HUDEP-2 (cell line): ENCODE data around the gene CSF2RB.

Experiments
- DNase-seq, 76 experiments: peaks; one replicate each; lab custom pipeline; 2025; ENCODE audit not compliant: unreplicated experiment in 76 of 76; lab: John Stamatoyannopoulos, UW

Gene CSF2RB

DNA sequence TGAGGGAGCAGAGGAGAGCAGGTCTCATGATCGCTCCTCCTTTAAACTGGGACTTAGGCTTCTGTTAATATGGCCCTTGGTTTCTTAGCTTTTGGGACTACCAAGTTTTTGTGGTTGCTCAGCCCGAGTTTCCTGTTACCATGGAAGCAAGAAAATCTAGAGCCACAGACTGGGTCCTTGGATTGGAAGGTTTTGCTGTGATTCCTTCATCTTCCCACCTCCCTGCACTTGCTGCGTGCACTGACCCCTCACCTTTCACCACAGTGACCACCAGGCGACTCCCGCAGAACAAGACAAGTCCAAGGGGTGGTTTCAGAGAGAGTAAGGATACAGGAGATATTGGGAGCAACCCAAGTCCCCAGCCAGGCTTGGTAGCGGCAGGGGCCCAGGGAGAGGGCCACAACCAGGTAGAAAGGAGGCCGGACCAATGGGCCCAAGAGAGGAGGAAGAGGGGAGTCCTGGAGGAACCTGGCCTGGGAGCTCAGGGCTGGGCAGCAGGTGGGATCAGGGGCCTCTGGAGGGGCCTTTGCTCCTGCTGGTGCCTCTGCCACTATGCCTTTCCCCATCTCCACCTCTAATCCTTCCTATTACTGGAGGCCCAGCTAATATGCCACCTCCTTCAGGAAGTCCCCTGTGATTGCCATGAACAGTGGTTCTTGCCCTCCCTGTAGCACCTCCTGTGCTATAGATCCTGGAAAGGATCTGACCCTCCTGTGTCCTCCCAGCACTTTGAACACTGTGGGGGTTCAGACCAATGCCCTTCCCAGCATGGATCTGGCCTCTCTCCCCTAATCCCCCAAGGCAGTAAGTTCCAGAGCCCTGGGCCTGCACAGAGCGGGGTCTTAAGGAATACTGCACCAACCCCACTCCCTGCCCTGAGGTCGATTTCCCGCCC is 21.2 kb downstream of the CSF2RB start:
- no peak for DNase-seq

DNA sequence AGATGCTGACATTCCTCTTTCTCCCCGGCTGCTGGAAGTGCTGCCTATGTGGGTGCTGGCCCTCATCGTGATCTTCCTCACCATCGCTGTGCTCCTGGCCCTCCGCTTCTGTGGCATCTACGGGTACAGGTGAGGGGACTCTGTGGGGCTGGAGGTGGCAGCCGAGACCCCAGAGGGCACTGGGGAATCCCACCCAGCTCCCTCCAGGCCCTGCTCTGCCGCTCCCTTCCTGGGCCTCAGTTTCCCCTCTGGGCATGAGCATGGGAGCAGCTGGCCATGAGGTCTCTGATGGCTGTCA is 21.8 kb downstream of the CSF2RB start:
- DNase-seq, result no peak

DNA sequence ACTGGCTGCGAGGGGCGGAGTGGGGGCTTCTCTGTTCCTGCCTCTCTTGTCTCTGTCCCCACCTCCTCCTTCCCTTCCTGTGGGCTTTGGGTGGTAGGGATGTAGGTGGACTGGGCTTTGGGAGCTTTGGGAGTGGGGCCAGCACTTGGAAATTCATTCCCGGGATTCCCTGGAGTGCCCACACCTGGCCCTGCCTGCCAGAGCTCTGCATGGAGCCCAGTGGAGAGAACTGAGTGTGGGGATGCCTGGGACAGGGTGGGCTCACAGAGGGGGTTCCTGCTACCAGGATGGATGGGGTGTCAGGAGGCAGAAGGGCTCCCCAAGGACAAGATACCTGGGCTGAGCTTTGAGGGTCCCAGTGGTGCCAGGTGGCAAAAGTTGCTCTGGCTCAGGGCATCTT is 22.3 kb downstream of the CSF2RB start:
- DNase-seq, result no peak

DNA sequence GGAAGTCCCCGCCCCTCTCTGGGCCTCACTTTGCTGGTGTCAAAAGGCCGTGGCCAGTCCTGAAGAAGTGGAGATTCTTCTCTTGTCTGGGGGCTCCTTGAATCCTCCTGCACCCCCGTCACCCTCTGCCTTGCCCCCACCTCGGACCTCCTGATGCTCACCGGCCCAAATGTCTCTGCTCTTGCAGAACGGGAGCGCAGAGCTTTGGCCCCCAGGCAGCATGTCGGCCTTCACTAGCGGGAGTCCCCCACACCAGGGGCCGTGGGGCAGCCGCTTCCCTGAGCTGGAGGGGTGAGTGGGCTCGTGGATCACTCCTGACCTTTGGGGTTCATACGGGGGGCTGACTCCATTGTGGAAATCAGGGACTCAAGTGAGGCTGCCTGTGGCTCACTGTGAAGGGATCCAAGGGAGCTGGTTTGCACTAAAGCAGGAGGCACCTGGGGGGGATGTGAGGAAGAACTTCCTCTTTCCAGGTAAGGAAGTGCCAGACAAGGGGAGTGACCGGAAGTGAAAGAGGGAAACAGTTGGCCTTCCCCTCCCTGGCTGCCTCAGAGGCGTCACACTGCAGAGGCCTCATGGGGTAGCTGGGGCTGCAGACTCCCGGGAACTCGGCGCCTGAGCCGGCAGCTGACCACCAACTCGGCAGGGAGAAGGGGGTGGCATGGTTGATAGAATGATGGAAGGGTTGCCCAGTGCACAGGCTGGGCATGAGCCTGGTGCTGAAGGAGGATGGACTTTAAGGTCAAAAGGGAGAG is 23.1 kb downstream of the CSF2RB start:
- no peak for DNase-seq

DNA sequence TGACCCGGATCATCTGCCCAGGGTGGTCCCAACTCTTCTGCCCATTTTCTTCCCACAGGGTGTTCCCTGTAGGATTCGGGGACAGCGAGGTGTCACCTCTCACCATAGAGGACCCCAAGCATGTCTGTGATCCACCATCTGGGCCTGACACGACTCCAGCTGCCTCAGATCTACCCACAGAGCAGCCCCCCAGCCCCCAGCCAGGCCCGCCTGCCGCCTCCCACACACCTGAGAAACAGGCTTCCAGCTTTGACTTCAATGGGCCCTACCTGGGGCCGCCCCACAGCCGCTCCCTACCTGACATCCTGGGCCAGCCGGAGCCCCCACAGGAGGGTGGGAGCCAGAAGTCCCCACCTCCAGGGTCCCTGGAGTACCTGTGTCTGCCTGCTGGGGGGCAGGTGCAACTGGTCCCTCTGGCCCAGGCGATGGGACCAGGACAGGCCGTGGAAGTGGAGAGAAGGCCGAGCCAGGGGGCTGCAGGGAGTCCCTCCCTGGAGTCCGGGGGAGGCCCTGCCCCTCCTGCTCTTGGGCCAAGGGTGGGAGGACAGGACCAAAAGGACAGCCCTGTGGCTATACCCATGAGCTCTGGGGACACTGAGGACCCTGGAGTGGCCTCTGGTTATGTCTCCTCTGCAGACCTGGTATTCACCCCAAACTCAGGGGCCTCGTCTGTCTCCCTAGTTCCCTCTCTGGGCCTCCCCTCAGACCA is 24.0 kb downstream of the CSF2RB start:
- no peak for DNase-seq

DNA sequence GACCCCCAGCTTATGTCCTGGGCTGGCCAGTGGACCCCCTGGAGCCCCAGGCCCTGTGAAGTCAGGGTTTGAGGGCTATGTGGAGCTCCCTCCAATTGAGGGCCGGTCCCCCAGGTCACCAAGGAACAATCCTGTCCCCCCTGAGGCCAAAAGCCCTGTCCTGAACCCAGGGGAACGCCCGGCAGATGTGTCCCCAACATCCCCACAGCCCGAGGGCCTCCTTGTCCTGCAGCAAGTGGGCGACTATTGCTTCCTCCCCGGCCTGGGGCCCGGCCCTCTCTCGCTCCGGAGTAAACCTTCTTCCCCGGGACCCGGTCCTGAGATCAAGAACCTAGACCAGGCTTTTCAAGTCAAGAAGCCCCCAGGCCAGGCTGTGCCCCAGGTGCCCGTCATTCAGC is 24.6 kb downstream of the CSF2RB start:
- no peak for DNase-seq

DNA sequence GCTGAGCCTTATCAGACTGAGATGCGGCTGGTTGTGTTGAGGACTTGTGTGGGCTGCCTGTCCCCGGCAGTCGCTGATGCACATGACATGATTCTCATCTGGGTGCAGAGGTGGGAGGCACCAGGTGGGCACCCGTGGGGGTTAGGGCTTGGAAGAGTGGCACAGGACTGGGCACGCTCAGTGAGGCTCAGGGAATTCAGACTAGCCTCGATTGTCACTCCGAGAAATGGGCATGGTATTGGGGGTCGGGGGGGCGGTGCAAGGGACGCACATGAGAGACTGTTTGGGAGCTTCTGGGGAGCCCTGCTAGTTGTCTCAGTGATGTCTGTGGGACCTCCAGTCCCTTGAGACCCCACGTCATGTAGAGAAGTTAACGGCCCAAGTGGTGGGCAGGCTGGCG is 25.5 kb downstream of the CSF2RB start:
- no peak for DNase-seq

DNA sequence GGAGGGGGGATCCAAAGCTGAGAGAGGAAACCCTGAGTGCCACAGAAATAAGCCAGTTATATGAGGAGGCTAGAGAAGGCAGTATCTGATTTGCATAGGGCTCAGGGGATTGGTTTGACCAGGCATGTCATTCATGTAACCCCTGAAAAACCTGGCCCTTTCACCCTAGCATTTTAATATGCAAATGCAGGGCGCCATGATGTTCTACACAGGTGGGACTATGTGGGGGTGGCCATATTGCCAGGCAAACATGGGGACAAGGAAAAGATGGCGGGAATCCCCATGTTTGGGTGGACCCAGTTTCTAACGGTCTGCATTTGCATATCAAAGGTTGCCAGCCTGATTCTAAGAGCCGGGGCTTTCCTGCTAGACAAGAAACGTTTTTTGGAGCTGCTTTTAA is 27.2 kb downstream of the CSF2RB start:
- DNase-seq, result no peak

DNA sequence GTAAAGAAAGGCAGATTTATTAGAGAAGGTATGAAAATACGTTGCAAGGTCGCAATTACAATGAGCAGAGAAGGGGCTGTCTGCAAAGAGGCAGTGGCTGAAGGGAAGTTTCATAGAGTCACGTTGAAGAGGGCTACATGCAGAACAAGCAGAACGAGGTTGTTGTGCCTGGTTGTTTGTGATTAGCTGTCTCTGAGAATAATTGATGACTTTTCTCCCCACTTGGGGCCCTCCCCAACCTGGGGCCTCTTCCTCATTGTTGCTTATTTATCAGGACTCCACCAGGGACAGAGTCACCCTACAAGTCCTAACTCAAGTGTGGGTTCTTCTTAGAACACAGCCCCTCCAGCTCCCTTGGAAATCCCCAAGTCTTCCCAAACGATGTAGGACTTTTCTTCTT is 29.1 kb downstream of the CSF2RB start:
- DNase-seq, result no peak

DNA sequence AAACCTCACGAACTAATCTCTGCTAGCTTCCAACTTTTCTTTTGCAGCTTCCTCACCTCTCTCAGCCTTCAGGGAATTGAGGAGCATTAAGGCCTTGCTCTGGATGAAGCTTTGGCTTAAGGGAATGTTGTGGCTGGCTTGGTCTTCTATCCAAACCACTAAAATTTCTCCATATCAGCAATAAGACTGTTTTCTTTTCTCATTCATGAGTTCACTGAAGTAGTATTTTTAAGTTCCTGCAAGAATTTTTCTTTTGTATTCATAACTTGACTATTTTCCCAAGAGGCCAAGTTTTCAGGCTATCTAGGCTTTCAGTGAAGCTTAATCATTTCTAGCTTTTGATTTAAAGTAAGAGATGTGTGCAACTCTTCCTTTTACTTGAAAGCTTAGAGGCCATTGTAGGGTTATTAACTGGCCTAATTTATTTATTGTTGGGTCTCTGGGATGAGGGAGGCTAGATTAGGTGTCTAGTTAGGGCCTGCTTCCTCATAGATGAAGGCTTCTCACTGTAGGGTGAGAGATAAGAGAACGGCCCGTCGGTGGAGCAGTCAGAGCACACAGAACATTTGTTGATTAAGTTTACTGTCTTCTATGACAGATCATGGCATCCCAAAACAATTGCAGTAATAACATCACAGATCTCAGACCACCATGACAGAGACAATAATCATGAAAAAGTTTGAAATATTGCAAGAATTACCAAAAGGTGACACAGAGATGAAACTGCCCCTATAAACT is 33.2 kb downstream of the CSF2RB start:
- DNase-seq, result peak in 46 of 76 experiments; percentile 6 to 68 (median 36)

DNA sequence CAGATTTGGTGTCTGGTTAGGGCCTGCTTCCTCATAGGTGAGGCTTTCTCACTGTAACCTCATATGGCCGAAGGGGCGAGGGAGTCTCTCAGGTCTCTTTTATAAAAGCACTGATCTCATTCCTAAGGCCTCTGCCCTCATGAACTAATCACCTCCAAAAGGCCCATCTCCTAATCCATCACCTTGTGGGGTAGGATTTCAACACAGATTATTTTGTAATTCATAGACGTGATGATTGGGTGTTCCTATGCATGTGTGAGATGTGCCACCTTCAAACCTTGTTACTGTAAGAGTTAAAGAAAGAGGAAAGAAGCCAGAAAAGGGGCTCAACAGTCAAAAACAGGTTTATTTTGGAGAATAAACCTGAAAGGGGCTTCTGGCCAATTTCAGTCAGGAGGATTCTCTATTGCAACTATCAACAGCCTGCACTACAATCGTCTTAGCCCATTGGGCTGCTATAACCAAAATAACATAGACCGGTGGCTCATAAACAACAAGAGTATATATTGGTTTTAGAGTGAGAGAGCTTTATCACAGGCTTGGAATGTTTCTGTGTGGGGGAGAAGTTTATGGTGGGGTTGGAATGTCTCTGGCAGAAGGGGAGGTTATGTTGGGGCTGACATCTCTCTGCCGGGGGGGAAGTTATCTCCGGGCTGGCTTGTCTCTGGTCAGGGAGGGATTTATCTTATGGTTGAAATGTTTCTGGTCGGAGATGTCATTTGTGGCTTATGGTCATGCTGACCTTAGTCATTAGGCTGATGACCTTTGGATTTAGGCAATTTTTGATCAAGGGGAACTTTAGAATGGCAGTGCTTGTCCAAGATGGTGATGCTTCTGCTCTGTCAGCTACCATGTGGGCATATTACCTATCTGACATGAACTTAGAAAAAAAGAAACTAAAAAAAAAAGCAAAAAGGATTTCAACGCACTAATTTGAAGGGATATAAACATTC is 35.1 kb downstream of the CSF2RB start:
- DNase-seq, result no peak

DNA sequence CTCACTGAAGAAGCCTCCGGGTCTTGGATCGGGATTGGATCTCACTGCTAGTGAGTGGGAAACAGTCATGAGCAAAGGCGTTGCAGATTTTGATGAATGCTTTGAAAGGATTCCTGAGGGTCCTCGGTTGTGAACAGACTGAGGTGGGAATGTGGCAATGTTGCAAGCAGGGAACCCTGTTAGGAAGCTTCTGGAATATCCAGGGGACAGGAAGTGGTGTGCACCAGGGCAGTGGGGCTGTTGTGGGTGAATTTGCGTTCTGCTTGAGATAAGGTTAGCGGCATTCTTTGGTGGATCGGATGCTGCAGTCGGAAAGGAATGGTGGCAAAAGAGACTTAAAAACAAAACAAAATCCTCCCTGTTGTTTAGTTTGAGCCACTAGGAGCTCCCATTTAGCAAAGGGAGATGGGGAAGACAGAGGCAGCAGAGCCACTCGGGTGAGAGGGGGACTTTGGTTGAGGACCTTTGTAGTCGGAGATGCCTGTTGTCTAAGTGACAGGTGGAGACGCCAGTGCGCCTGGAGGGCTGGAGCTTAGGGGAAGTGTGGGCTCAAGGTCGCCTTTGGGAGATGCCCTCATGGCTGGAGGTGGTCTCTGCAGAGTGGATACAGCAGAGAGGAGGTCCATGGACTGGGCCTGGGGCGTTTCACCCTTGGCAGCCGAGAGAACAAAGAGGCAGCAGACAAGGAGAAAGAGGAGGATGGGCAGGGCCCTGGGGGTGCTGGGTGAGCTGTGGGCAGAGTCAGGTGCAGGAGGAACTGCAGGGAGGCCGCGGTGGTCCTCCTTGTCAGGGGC is 37.6 kb downstream of the CSF2RB start:
- DNase-seq, result no peak

DNA sequence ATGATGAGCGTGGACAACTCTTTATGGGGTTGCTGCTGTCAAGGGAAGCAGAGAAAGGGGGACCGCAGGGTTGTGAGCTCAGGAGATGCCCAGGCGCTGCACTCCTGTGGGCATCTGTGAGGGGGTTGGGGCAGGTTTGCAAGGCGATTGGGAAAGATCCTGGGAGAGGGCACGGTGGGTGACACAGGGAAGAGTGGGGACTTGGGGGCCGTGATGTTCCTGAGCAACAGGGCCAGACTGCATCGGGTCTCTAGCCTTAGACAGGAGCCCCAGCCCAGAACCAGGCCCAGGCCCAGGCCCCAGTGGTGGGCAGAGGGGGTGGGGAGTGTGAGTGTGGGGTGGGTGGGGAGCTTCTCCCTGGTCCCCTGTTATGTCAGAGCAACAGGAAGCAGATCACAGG is 38.3 kb downstream of the CSF2RB start:
- DNase-seq, result no peak

DNA sequence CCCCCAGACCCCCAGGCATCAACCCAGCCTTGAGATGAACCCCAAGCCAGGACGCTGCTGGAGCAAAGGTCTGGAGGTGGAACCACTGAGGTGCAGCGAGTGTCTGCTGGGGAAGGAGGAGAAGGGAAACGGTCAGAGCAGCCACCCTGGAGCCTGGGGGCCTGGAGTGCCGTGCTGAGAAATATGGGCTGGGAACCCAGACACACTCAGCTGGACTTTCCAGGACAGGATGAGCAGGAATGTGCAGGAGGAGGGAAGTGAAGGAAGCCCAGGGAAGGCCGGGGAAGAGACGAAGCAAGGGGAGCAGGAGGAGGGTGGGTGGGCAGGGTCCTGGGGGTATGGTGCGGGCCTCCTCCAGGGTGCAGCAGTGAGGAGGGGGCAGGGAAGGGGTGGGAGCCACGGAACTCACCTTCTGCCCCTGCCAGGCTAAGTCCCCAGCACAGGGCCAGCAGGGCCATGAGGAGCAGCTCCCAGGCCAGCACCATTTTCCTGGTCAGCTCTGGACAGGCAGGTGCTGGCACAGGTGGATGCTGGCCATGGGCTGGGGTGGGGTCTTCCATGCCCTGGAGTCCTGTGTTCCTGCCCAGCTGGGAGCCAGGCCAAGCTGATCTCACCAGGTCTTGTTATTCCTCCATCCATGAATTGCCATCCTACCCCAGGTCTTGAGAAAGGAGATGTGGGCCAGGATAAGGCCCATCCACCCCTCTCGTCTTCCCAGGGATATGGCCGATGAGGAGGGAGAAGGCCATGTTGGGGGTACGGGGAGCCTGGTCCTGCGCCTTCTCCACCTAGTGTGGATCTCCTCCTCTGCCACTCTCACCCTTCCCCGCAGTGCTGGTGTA is 40.0 kb downstream of the CSF2RB start:
- no peak for DNase-seq

DNA sequence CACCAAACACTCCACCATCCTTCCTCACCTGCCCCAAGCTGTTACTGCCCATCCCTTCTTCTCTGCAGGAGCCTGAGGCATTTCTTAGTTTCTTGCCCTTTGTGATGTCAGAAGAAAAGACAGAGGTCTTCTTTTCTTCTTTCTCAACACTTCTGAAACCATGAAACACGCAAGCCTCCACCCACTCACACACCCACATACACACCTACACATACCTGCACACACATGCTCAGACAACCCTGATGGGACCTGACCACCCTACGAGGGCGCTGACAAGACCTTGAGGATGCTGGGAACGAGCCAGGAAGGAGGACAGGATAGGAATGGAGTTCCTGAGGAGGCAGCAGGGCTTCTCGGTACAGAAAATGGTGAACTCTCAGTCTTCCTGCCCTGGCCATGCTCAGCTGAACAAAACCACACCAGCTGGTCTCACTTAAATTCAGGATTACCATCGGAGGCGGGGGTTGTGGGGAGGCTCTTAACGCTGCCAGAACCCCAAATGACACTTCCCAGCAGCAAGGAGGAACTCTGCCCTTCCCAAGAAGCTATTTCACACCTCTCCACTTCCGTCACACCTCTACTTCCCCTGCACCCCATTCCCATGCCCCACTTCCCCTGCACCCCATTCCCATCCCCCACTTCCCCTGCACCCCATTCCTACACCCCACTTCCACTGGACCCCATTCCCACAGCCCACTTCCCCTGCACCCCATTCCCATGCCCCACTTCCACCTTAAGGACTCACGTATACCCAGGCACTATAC is 41.0 kb downstream of the CSF2RB start:
- no peak for DNase-seq

DNA sequence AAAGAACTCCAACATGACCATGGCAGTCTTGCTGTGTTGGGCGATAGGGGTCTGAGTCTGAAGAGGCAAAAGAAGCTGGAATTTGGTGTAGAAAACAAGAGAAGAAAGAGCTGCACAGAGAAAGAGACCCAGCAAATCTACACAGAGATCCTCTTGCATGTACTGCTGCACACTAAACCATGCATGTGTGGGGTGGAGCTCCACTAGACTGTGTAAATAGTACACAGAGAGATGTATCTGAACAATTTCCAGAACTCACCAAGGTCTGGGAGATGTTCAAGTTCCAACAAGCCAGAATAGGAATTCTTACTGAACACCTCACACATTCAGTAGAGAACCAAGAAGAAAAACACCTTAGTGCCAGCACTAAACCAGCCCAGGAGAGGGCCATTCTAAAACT is 42.3 kb downstream of the CSF2RB start:
- no peak for DNase-seq

DNA sequence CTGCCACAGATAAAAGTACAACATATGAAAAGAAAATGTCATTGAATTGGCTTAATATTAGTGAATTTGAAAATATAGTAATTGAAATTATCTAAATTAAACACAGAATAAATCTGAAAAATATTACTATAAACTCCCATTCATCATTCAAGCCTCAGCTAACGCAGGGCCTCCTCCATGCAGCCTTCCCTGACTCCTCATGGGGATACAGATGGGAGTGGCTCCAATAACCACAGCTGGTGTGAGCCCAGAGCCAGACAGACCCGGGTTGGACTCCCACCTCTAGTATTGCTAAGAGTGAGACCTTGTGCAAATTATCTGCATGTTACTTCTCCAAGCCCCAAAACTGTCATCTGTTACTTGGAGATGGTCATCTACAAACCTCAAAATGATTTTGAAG is 44.9 kb downstream of the CSF2RB start:
- DNase-seq, result no peak
